ENCODE results near the gene CLASP1. TPM values are rescaled to one million over a fixed set of nuclear protein-coding genes. Genes with fewer than 3 reads are reported as not detected.

CLASP1 gene
- total and polyA plus RNA-seq, 2 of the 8 experiments (the other 6 are each of a cell fraction or from before 2014, with no cell fraction given), result 7.3 to 53.9 TPM

- TF ChIP-seq TCF12 (IDR thresholded peaks at IDR 0.05; ENCODE audit: low read depth, low read length) (no peak), SP1 (IDR thresholded peaks at IDR 0.05; ENCODE audit: low read depth, low read length) (no peak), HDAC2 (IDR thresholded peaks at IDR 0.05; ENCODE audit: borderline replicate concordance in 1 of 2, low read depth in 2 of 2, low read length in 2 of 2) (no peak), JUND (IDR thresholded peaks at IDR 0.05; ENCODE audit: low read length) (no peak)
Measured at GRCh38 chr2:121502781-121503180, 146.5 kb downstream of the CLASP1 start (continued).

Measured in H1 (cell line).